Stimulated activated naive B cell treated with anti-CD40 and anti-IgM and Interleukin-4, amounts not matched to agents 10 μg/mL and 1 μg/mL and 100 μg/mL, for 72 hours (primary cell): ENCODE data around the gene BZW1.

Experiments
- ATAC-seq, 2 donors: fragments of 150-1000 bp; cut with Tn5 transposase; replicated peaks; 2 replicates each; pipeline ENCODE4 v1.10.0; 2021; ENCODE audit warnings: moderate library complexity in 1 of 2
- DNase-seq: peaks from one replicate; pipeline ENCODE4 v3.0.0; 2021
- H3K27ac Mint-ChIP-seq: one replicate; pipeline ENCODE4 v1.8.0; 2022; ENCODE audit warnings: mild to moderate bottlenecking, mixed read lengths
- H3K27me3 Mint-ChIP-seq, 2 donors: one replicate each; pipeline ENCODE4 v1.8.0; 2022; ENCODE audit warnings: mixed read lengths in 2 of 2
- H3K36me3 Mint-ChIP-seq, 2 donors: one replicate each; pipeline ENCODE4 v1.8.0; 2022; ENCODE audit warnings: mixed read lengths in 2 of 2, mild to moderate bottlenecking in 1 of 2
- H3K4me1 Mint-ChIP-seq, 2 donors: one replicate each; pipeline ENCODE4 v1.8.0; 2022; ENCODE audit warnings: mixed read lengths in 2 of 2, mild to moderate bottlenecking in 1 of 2
- H3K4me3 Mint-ChIP-seq, 2 donors: one replicate each; pipeline ENCODE4 v1.8.0; 2022; ENCODE audit warnings: mild to moderate bottlenecking in 2 of 2, mixed read lengths in 2 of 2, moderate library complexity in 1 of 2
- H3K9me3 Mint-ChIP-seq, 2 donors: one replicate each; pipeline ENCODE4 v1.8.0; 2022; ENCODE audit warnings: mixed read lengths in 2 of 2, mild to moderate bottlenecking in 1 of 2

BZW1 gene

DNA sequence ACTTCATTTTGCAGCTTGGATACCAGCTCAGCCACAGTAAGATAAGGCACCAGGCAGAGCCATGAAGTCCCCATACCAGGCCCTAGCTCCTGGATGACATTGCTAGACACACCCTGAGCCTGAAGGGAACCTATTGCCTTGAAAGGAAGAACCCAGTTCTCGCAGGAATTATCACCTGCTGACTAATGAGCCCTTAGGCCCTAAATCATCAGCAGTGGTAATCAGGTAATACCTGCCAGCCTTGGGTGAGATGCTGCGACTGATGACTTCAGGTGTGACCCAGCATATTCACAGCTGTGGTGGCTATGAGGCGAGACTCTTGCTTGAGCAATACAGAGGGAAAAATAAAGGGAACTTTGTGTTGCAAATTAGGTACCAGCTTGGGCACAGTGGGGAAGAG lies 27.8 kb downstream of the BZW1 start:
- DNase-seq: no peak
- Mint-ChIP-seq H3K36me3 (no peaks in the 10 kb centered on the region), H3K4me1 (no peaks in the 10 kb centered on the region), H3K27ac (no peak overlapping the region), H3K9me3 (peaks cover 0 to 6% of the 10 kb centered on the region in 2 donors), H3K4me3 (no peak overlapping the region), H3K27me3 (no peaks in the 10 kb centered on the region)
- no peak for ATAC-seq

DNA sequence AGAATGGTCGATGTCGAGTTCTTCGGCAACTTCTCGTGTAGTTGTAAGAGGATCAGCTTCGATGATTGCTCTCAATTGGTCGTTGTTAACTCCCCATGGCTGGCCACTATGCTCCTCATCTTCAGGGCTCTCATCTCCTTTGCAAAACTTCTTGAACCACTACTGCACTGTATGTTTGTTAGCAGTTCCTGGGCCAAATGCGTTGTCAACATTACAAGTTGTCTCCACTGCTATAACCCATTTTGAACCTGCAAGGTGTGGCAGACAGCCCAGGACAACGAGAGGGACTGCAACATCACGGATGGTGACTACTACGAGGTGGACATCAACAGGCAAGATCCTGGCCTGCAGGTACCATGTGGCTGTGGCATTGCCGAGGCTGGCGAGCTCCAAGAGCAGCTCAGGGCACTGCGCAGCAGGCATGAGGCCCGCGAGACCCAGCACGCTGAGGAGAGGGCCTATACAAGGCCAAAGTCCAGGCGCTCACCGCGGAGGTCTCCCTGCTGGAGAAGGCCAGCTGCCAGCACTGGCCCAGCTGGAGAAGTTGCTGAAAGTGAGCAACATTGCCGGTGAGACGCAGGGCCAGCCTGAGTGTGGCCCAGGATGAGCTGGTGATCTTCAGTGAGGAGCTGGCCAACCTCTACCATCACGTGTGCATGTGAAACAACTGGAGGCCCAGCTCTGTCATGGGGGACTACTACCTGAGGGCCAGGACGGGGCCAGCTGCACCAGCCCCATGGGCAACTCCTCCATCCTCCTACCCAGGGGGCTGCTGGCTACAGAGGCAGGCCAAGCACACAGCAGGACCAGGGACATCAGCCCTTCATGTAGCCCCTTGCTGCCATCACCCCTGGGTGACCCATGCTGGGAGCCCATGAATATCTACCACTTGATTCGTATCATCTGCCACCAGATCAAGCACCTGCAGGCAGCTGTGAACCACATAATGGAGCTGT lies 32.6 kb downstream of the BZW1 start:
- Mint-ChIP-seq H3K9me3 (no peaks in the 10 kb centered on the region), H3K4me1 (peaks cover 4 to 8% of the 10 kb centered on the region in 2 donors), H3K27me3 (no peaks in the 10 kb centered on the region), H3K36me3 (peaks cover 0 to 4% of the 10 kb centered on the region in 2 donors), H3K4me3 (no peak overlapping the region), H3K27ac (no peak overlapping the region)
- no peak for DNase-seq
- ATAC-seq: no peak

DNA sequence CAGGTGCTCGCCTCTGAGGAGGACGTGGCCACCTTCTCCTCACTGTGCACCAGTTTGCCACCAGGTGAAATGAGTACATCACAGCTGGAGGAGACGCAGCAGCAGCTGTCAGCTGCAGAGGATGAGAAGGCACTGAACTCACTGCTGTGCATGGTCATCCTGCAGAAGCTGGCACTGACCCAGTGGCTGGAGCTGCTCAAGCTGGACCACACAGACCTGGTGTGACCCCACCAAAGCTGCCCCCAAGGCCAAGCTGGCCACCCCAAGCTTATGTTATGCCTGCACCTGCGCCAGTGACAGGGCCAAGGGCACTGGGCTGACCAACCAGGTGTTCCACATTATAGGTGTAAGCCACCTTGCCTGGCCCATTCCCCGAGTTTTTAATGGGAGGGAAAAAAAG lies 33.5 kb downstream of the BZW1 start:
- DNase-seq (no peak), ATAC-seq (no peak)
- Mint-ChIP-seq H3K9me3 (no peaks in the 10 kb centered on the region), H3K27ac (no peak overlapping the region), H3K4me1 (peaks cover 4 to 8% of the 10 kb centered on the region in 2 donors), H3K27me3 (no peaks in the 10 kb centered on the region), H3K4me3 (no peak overlapping the region), H3K36me3 (peaks cover 0 to 5% of the 10 kb centered on the region in 2 donors)

DNA sequence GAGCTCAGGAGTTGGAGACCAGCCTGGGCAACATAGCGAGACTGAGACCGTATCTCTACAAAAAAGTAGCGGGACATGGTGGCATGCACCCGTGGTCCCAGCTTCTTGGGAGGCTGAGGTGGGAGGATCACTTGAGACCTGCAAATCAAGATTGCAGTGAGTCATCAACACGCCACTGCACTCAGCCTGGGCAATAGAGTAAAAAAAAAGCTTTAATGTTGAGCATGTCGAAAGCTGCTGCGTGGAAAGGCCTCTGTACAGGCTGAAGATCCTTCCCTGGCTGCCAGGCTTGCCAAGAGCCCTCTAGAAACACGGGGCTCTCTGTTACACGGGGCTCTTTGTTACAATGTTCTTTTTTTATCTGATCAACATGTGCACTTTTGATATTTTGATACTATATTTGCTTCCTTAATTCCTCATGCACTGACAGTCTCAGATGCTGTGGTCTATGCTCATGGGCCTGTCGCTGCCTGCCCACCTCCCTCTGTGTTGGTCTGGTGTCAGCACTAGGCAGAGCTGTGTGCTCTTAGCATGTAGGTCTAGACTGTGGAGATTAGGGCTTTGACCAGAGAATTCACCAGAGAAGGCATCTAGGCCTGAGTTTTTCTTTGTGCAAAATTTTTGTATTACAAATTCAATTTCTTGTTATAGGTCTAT lies 34.1 kb downstream of the BZW1 start:
- Mint-ChIP-seq H3K9me3 (no peaks in the 10 kb centered on the region), H3K27me3 (no peaks in the 10 kb centered on the region), H3K27ac (no peak overlapping the region), H3K4me1 (peaks cover 4 to 8% of the 10 kb centered on the region in 2 donors), H3K4me3 (no peak overlapping the region), H3K36me3 (peaks cover 6 to 11% of the 10 kb centered on the region in 2 donors)
- no peak for ATAC-seq
- no peak for DNase-seq

DNA sequence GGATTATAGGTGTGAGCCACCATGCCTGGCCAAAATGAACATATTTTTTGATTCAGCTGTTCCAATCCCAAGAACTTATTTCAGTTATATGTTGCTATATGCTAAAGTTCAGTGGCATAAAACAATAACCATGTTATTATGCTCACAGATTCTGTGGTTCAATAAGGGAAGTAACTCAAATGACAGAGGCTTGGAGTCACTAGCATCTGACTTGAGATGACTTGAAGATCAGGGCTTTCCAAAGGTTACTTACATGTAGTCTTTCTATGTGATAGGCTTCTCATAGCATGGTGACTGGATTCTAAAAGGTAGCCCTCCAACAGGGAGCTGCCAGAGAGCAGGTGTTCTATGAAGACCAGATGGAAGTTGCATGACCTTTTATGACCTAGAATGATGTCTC lies 35.6 kb downstream of the BZW1 start:
- DNase-seq (no peak), ATAC-seq (peak; percentile 77 to 78)
- no peaks in the 10 kb centered on the region for H3K9me3 Mint-ChIP-seq
- no peaks in the 10 kb centered on the region for H3K27me3 Mint-ChIP-seq
- H3K4me3 Mint-ChIP-seq: no peak overlapping the region
- peaks cover 14 to 22% of the 10 kb centered on the region in 2 donors for H3K36me3 Mint-ChIP-seq
- no peak overlapping the region for H3K27ac Mint-ChIP-seq
- H3K4me1 Mint-ChIP-seq: peaks cover 4 to 8% of the 10 kb centered on the region in 2 donors

DNA sequence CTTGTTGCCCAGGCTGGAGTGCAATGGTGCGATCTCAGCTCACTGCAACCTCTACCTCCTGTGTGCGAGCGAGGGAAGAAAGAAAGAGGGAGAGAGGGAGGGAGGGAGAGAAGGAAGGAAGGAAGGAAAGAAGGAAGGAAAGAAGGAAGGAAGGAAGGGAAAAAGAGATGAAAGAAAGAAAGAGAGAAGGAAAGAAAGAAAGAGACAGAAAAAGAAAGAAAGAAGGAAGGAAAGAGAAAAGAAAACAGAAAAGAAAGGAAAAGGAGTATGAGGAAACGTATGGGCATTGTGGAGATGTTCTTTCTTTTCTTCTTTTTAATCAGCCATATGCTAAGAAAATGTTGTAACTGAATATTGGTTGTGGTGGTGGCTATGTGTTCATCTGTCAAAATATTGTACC lies 36.2 kb downstream of the BZW1 start:
- ATAC-seq (no peak), DNase-seq (no peak)
- peaks cover 21 to 29% of the 10 kb centered on the region in 2 donors for H3K36me3 Mint-ChIP-seq
- peaks cover 4 to 8% of the 10 kb centered on the region in 2 donors for H3K4me1 Mint-ChIP-seq
- no peak overlapping the region for H3K27ac Mint-ChIP-seq
- no peaks in the 10 kb centered on the region for H3K27me3 Mint-ChIP-seq
- H3K4me3 Mint-ChIP-seq: no peak overlapping the region
- no peaks in the 10 kb centered on the region for H3K9me3 Mint-ChIP-seq

DNA sequence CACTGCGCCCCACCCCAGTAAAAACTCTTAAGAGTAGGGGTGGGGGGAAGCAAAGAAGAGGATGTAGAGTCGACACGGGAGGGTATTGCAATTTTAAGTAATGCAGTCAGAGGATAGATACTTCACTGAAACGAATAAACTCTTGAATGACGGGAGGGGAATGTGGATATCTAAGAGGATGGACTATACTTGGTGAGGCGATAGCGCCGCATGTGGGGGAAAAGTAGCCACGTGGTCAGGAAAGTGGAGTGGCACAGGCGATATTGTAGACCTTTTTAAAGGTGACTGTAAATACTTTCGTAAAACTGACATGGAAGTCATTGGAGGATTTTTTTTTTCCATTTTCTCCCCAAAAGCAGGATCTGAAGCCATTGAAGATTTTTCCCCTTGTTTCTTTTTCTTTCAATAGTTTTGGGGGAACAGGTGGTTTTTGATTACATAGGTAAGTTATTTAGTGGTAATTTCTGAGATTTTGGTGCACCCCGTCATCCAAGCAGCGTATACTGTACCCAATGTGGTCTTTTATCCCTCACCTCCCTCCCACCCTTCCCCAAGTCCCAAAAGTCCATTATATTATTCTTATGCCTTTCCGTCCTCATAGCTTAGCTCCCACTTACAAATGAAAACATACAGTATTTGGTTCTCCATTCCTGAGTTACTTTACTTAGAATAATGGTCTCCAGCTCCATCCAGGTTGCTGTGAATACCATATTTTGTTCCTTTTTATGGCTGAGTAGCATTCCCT lies 39.0 kb downstream of the BZW1 start:
- no peaks in the 10 kb centered on the region for H3K27me3 Mint-ChIP-seq
- ATAC-seq: no peak
- H3K27ac Mint-ChIP-seq: peak overlapping the region; percentile 38
- peaks cover 2 to 8% of the 10 kb centered on the region in 2 donors for H3K4me1 Mint-ChIP-seq
- H3K36me3 Mint-ChIP-seq: peaks cover 25 to 29% of the 10 kb centered on the region in 2 donors
- no peak for DNase-seq
- no peak overlapping the region for H3K4me3 Mint-ChIP-seq
- no peaks in the 10 kb centered on the region for H3K9me3 Mint-ChIP-seq

DNA sequence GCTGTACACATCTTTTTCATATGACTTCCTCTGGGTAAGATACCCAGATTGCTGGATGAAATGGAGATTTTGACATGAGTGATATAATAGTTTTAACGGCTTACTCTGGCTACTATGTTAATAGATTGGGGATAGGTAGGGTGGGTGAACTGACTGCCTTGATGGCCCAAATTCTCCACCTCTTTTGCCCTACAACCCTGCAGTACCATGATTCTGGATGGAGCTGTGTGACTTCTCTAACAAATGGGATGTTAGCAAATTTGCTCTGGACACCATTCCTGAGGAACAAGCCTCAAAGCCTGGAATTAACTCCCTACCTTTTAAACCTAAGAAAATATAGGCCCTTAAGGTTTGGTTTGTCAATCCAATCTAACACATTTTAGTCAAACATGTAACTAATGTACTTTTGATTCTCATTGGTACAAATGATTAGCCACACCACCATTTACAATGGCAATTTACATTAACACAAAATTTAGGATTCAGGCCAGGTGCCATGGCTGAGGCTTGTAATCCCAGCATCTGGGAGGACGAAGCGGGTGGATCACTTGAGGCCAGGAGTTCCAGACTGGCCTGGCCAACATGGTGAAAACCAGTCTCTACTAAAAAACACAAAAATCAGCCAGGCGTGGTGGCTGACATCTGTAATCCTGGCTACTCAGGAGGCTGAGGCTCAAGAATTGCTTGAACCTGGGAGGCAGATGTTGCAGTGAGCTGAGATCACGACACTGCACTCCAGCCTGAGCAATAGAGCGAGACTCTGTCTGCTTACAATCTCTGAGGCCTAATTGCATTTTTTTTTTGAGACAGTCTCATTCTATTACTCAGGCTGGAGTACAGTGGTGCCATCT lies 39.9 kb downstream of the BZW1 start:
- Mint-ChIP-seq H3K36me3 (peaks cover 30 to 31% of the 10 kb centered on the region in 2 donors), H3K27ac (no peak overlapping the region), H3K4me3 (no peak overlapping the region), H3K9me3 (no peaks in the 10 kb centered on the region), H3K4me1 (peaks cover 2 to 8% of the 10 kb centered on the region in 2 donors), H3K27me3 (no peaks in the 10 kb centered on the region)
- ATAC-seq (no peak), DNase-seq (no peak)

DNA sequence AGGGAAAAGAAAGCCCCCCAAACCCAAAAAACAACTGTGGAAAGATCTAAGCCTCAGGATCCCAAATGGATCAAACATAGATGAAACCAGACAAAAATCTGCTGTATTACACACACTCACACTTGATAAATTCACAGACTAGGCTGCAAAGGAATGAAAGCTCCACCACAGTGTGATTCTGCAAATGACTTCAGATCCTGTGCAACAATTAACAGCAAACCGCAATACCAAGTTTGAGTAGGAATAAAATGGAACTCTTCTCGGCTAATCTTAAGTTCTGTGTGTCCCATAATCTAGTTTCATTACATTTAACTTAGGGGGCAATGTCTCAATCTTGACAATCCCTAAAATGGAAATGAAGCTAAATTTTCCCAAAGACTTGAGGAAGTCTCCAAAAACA lies 40.9 kb downstream of the BZW1 start:
- Mint-ChIP-seq H3K27ac (peak overlapping the region; percentile 10), H3K4me1 (peaks cover 0 to 6% of the 10 kb centered on the region in 2 donors), H3K4me3 (no peak overlapping the region), H3K27me3 (no peaks in the 10 kb centered on the region), H3K9me3 (no peaks in the 10 kb centered on the region), H3K36me3 (peaks cover 36 to 39% of the 10 kb centered on the region in 2 donors)
- no peak for ATAC-seq
- no peak for DNase-seq

DNA sequence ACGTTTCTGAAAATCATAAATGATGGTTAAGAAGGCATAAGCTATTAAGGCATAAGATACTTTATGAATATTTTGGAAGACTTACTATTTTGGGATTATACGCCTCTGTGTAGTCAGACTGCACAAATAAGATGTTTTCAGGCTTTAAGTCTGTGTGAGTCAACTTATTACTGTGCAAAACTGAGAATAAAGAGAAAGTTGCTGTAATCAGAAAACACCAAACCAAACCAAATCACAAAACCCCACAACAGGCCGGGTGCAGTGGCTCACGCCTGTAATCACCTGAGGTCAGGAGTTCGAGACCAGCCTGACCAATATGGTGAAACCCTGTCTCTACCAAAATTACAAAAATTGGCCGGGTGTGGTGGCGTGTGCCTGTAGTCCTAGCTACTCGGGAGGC lies 45.1 kb downstream of the BZW1 start:
- peaks cover 19 to 36% of the 10 kb centered on the region in 2 donors for H3K4me1 Mint-ChIP-seq
- no peaks in the 10 kb centered on the region for H3K9me3 Mint-ChIP-seq
- no peaks in the 10 kb centered on the region for H3K27me3 Mint-ChIP-seq
- ATAC-seq (no peak), DNase-seq (no peak)
- H3K36me3 Mint-ChIP-seq: peaks cover 50 to 58% of the 10 kb centered on the region in 2 donors
- peak overlapping the region; percentile 59 for H3K27ac Mint-ChIP-seq
- H3K4me3 Mint-ChIP-seq: no peak overlapping the region

DNA sequence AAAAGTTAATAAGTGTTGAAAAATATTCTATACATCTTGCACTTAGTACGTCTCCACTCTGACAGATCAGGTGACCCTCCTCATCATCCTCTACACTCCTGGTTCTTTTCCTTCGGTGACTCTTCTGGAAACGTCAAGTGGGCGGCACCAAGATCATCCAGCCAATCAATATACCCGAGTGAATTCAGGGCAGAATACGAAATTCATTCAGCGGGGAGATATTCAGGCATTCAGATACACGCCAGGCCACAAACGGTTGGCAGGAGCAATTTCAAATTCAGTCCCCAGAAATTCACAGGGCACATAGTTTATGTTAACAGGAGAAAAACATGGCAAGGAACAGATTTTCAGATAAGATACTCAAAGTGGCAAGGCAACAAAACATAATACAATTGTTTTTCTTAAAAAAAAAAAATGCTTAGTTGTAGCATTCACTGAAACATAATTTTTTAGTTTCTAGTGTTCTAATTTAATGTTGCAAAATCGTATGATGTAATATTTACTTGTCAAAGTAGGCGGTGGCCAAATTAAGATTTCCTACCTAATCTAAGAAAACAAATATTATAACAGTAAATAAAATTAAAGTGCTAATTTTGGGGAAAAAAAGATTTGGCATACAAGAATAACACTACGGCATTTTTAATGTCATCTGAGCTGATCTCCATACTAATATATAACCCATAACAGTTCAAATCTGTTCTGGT lies 48.5 kb downstream of the BZW1 start:
- Mint-ChIP-seq H3K36me3 (peaks cover 69 to 71% of the 10 kb centered on the region in 2 donors), H3K4me1 (peaks cover 31 to 60% of the 10 kb centered on the region in 2 donors), H3K4me3 (peak overlapping the region; percentile 77 to 80), H3K27ac (peak overlapping the region; percentile 84), H3K9me3 (no peaks in the 10 kb centered on the region), H3K27me3 (no peaks in the 10 kb centered on the region)
- no peak for DNase-seq
- ATAC-seq: no peak

DNA sequence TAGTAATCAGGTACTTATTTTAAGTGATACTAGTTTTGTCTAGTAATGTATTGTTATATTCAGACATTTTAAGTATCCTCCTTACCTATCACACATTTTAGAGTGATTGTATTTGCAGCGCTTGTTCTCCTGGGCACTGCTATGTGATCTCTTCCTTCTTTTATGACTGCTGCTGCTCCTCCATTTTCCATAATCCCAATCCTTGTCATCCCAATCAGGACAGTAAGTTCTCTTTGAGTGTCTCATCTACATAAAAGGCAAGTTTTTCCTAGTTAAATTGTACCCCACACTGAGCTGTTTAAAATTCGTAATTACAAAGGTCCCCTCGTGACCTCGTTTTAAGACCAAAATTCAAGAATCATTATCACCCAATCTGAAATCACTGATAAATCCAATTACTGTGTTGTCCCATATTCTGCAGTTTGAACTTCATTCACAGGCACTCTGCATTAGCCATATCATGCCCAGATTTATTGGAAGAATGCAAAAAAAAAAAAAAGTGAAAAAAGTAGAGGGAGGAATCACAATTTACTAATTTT lies 50.0 kb downstream of the BZW1 start:
- Mint-ChIP-seq H3K4me3 (peak overlapping the region; percentile 87 to 97), H3K27me3 (no peaks in the 10 kb centered on the region), H3K27ac (peak overlapping the region; percentile 99), H3K9me3 (no peaks in the 10 kb centered on the region), H3K36me3 (peaks cover 63 to 68% of the 10 kb centered on the region in 2 donors), H3K4me1 (peaks cover 31 to 60% of the 10 kb centered on the region in 2 donors)
- DNase-seq (no peak), ATAC-seq (no peak)

DNA sequence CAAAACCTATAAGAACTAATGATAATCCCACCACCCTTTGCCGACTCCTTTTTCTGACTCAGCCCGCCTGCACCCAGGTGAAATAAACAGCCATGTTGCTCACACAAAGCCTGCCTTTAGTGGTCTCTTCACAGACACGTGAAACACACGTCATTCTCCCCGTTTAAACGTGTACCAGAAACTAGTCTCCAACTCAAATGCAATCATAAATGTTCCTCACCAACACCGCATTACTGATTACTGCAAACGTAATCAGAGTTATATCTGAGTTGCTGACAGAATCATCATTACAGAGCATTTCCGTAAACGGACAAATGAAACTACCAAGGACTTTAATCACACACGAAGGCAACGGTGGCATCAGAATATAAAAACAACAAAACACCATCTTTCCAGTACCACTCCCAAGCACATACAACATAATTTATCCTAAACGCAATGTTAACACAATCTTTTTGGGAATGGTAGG lies 50.9 kb downstream of the BZW1 start:
- Mint-ChIP-seq H3K4me1 (peaks cover 35 to 64% of the 10 kb centered on the region in 2 donors), H3K36me3 (peaks cover 56 to 60% of the 10 kb centered on the region in 2 donors), H3K9me3 (no peaks in the 10 kb centered on the region), H3K27ac (peak overlapping the region; percentile 99), H3K4me3 (peak overlapping the region; percentile 87 to 97), H3K27me3 (no peaks in the 10 kb centered on the region)
- DNase-seq (peak; percentile 35), ATAC-seq (peak; percentile 17 to 22)
